OCI-LY1 (cell line): ENCODE results near the gene PANX3.

ENCODE experiments used
- H2AFZ ChIP-seq: fragments of 200-600 bp; sonication (generic), shearing (Covaris generic); 2 replicates; pipeline ENCODE4 v1.6.0; 2014; ENCODE audit warnings: antibody characterized with exemption, mild to moderate bottlenecking, low read length
- H3F3A ChIP-seq: fragments of 200-600 bp; sonication (generic), shearing (Covaris generic); 2 replicates; pipeline ENCODE4 v1.6.0; 2014; ENCODE audit warnings: mild to moderate bottlenecking, antibody characterized with exemption, low read length, moderate library complexity; ENCODE audit not compliant: insufficient read depth
- H3K27ac ChIP-seq: fragments of 200-600 bp; sonication (generic); 2 replicates; pipeline ENCODE4 v1.5.1; 2014; ENCODE audit warnings: low read length, mixed run types, mild to moderate bottlenecking, low read depth; ENCODE audit not compliant: poor library complexity, severe bottlenecking
- H3K27me3 ChIP-seq: fragments of 200-600 bp; sonication (generic); 2 replicates; pipeline ENCODE4 v1.6.0; 2014; ENCODE audit warnings: antibody characterized with exemption, mild to moderate bottlenecking, low read length, moderate library complexity; ENCODE audit not compliant: insufficient read depth
- H3K36me3 ChIP-seq: fragments of 200-600 bp; sonication (generic); 2 replicates; pipeline ENCODE4 v1.6.1; 2014; ENCODE audit warnings: mild to moderate bottlenecking, antibody characterized with exemption, low read length, moderate library complexity, mixed read lengths; ENCODE audit not compliant: insufficient read depth
- H3K4me1 ChIP-seq: fragments of 200-600 bp; sonication (generic); 2 replicates; pipeline ENCODE4 v1.5.1; 2014; ENCODE audit warnings: mild to moderate bottlenecking, low read length, moderate library complexity; ENCODE audit not compliant: insufficient read depth, severe bottlenecking
- H3K4me2 ChIP-seq: fragments of 200-600 bp; sonication (generic), shearing (Covaris generic); 2 replicates; pipeline ENCODE4 v1.6.1; 2014; ENCODE audit warnings: low read length
- H3K4me3 ChIP-seq: fragments of 200-600 bp; sonication (generic); 2 replicates; pipeline ENCODE4 v1.5.1; 2014; ENCODE audit warnings: low read length, low read depth, mild to moderate bottlenecking, mixed read lengths; ENCODE audit not compliant: poor library complexity, severe bottlenecking
- H3K79me2 ChIP-seq: fragments of 200-600 bp; shearing (Covaris generic); 2 replicates; pipeline ENCODE4 v1.6.1; 2016; ENCODE audit warnings: mixed run types, low read length, mixed read lengths; ENCODE audit not compliant: insufficient read depth
- H3K9ac ChIP-seq: fragments of 200-600 bp; sonication (generic), shearing (Covaris generic); 2 replicates; pipeline ENCODE4 v1.6.1; 2014; ENCODE audit warnings: mild to moderate bottlenecking, low read length, mixed read lengths
- H3K9me2 ChIP-seq: fragments of 200-600 bp; sonication (generic), shearing (Covaris generic); 2 replicates; pipeline ENCODE4 v1.6.1; 2014; ENCODE audit warnings: low read depth, mild to moderate bottlenecking, low read length, mixed read lengths
- H3K9me3 ChIP-seq: fragments of 200-600 bp; shearing (Covaris generic); 2 replicates; pipeline ENCODE4 v1.6.1; 2014; ENCODE audit warnings: low read length, mixed read lengths
- H4K20me1 ChIP-seq: fragments of 200-600 bp; sonication (generic), shearing (Covaris generic); 2 replicates; pipeline ENCODE4 v1.6.0; 2016; ENCODE audit warnings: mild to moderate bottlenecking, low read length; ENCODE audit not compliant: insufficient read depth
- CTCF ChIP-seq: fragments of 200-600 bp; sonication (generic), shearing (Covaris generic); IDR thresholded peaks from 2 replicates; pipeline ENCODE4 v1.5.1; 2017; ENCODE audit warnings: mild to moderate bottlenecking, antibody characterized with exemption, low read length, moderate library complexity, mixed read lengths
- EZH2 ChIP-seq: fragments of 200-600 bp; sonication (generic), shearing (Covaris generic); IDR thresholded peaks from 2 replicates; pipeline ENCODE4 v1.8.0; 2017; ENCODE audit warnings: borderline replicate concordance, mixed run types, mild to moderate bottlenecking, antibody characterized with exemption, low read length, moderate library complexity, mixed read lengths

Gene PANX3, protein sequence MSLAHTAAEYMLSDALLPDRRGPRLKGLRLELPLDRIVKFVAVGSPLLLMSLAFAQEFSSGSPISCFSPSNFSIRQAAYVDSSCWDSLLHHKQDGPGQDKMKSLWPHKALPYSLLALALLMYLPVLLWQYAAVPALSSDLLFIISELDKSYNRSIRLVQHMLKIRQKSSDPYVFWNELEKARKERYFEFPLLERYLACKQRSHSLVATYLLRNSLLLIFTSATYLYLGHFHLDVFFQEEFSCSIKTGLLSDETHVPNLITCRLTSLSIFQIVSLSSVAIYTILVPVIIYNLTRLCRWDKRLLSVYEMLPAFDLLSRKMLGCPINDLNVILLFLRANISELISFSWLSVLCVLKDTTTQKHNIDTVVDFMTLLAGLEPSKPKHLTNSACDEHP

DNA sequence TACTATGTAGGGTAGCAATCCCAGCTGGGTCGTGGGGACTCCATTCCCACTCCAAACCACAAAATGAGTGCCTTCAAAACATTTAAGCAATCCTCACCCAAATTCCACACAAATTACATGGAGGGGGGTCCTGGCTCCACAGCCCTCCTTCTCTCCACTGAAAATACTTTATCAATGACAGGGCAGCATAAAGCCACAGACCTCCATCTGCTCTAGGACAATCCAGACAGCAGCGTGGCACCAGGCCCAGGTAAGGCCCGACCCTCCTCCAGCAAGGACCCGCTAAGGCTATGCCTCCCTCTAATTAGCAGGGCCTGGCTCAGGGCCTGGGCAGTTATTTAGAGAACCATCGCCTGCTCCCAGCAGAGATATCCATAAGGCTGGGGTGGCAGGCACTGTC is at the start of gene PANX3:
Gene PANX3 (plus strand): TSS at position 365 of the 400 bp plus-strand sequence. CDS start 129 bp downstream, outside the sequence.
- no peaks in the 10 kb centered on the region for H3K9me3 ChIP-seq
- H3F3A ChIP-seq: no peaks in the 10 kb centered on the region
- no peak within 1 kb of the TSS for H3K9ac ChIP-seq
- no peaks in the 10 kb centered on the region for H3K9me2 ChIP-seq
- no peak within 1 kb of the TSS for H2AFZ ChIP-seq
- H3K4me3 ChIP-seq: no peak within 1 kb of the TSS
- H3K36me3 ChIP-seq: no peaks in the 10 kb centered on the region
- no peaks in the 10 kb centered on the region for H4K20me1 ChIP-seq
- TF ChIP-seq EZH2 (no peak), CTCF (no peak)
- no peaks in the 10 kb centered on the region for H3K4me1 ChIP-seq
- H3K79me2 ChIP-seq: no peaks in the 10 kb centered on the region
- H3K4me2 ChIP-seq: no peak within 1 kb of the TSS
- H3K27ac ChIP-seq: no peak within 1 kb of the TSS
- H3K27me3 ChIP-seq: no peaks in the 10 kb centered on the region

- no peaks in the 10 kb centered on the region for H3K27me3 ChIP-seq
- no peak within 1 kb of the TSS for H2AFZ ChIP-seq
- H3K9ac ChIP-seq: no peak within 1 kb of the TSS
Measured at GRCh38 chr11:124569697-124570096, 41.5 kb upstream of the PANX3 start, which contains the start of gene OR8A1. OR8A1 (plus strand) TSS chr11:124569997; CDS start chr11:124570120, 123 bp downstream.

DNA sequence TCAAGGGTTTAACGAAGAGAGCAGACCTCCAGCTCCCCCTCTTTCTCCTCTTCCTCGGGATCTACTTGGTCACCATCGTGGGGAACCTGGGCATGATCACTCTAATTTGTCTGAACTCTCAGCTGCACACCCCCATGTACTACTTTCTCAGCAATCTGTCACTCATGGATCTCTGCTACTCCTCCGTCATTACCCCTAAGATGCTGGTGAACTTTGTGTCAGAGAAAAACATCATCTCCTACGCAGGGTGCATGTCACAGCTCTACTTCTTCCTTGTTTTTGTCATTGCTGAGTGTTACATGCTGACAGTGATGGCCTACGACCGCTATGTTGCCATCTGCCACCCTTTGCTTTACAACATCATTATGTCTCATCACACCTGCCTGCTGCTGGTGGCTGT is 41.1 kb upstream of the PANX3 start:
- no peak overlapping the region for H3K4me3 ChIP-seq
- H2AFZ ChIP-seq: no peak overlapping the region
- no peaks in the 10 kb centered on the region for H3F3A ChIP-seq
- no peak overlapping the region for H3K4me2 ChIP-seq
- H3K27me3 ChIP-seq: no peaks in the 10 kb centered on the region
- no peak overlapping the region for H3K27ac ChIP-seq
- no peaks in the 10 kb centered on the region for H4K20me1 ChIP-seq
- no peaks in the 10 kb centered on the region for H3K36me3 ChIP-seq
- TF ChIP-seq EZH2 (no peak), CTCF (no peak)
- no peak overlapping the region for H3K9ac ChIP-seq
- no peaks in the 10 kb centered on the region for H3K9me2 ChIP-seq
- no peaks in the 10 kb centered on the region for H3K4me1 ChIP-seq
- H3K9me3 ChIP-seq: no peaks in the 10 kb centered on the region
- H3K79me2 ChIP-seq: no peaks in the 10 kb centered on the region

More at GRCh38 chr11:124569697-124570096, 41.5 kb upstream of the PANX3 start, which contains the start of gene OR8A1:
- Histone ChIP-seq H3K36me3 (no peaks in the 10 kb centered on the region), H3K4me2 (no peak within 1 kb of the TSS), H3K9me2 (no peaks in the 10 kb centered on the region), H3K79me2 (no peaks in the 10 kb centered on the region), H3K27ac (no peak within 1 kb of the TSS), H4K20me1 (no peaks in the 10 kb centered on the region), H3K4me1 (no peaks in the 10 kb centered on the region), H3K4me3 (no peak within 1 kb of the TSS), H3K9me3 (no peaks in the 10 kb centered on the region), H3F3A (no peaks in the 10 kb centered on the region)
- no peak for TF ChIP-seq EZH2
- no peak for TF ChIP-seq CTCF
